CD14-positive monocyte (primary cell): Measurements from ENCODE around the gene OR52W1. TPM values are rescaled to one million over a fixed set of nuclear protein-coding genes. Genes with fewer than 3 reads are reported as not detected.

ENCODE experiments used
- DNase-seq, 3 donors: peaks; one replicate each; pipeline ENCODE4 v3.0.0-alpha.2; 2011 to 2022
- H2AFZ ChIP-seq: 2 replicates; pipeline ENCODE4 v1.6.0; 2012; ENCODE audit warnings: mild to moderate bottlenecking, low read depth, low read length, inconsistent platforms; ENCODE audit not compliant: insufficient read depth, poor library complexity, severe bottlenecking
- H3K27ac ChIP-seq, 2 donors: 1 replicate in 1 of 2; 2 replicates in 1 of 2; pipeline ENCODE4 v1.5.1; 2012 to 2013; ENCODE audit warnings: low read length in 2 of 2, control low read depth in 1 of 2, inconsistent platforms in 1 of 2, low read depth in 1 of 2, mild to moderate bottlenecking in 1 of 2
- H3K27me3 ChIP-seq, 2 donors: one replicate each; pipeline versions ENCODE4 v1.6.0 to v1.6.1; 2011 to 2013; ENCODE audit warnings: low read length in 2 of 2; ENCODE audit not compliant: control insufficient read depth in 2 of 2, insufficient read depth in 2 of 2
- H3K36me3 ChIP-seq, 2 donors: replicated peaks in 1 of 2; 1 replicate in 1 of 2; 2 replicates in 1 of 2; pipeline versions ENCODE4 v1.5.1 to v1.6.1; 2012 to 2013; ENCODE audit warnings: low read length in 2 of 2, control low read depth in 1 of 2, inconsistent platforms in 1 of 2, mild to moderate bottlenecking in 1 of 2; ENCODE audit not compliant: insufficient read depth in 2 of 2, control insufficient read depth in 1 of 2
- H3K4me1 ChIP-seq, 2 donors: 1 replicate in 1 of 2; 2 replicates in 1 of 2; pipeline versions ENCODE4 v1.5.1 to v1.6.1; 2012 to 2013; ENCODE audit warnings: low read length in 2 of 2, control low read depth in 1 of 2, inconsistent platforms in 1 of 2, mild to moderate bottlenecking in 1 of 2, moderate library complexity in 1 of 2; ENCODE audit not compliant: insufficient read depth in 2 of 2, control insufficient read depth in 1 of 2
- H3K4me2 ChIP-seq: replicated peaks from 2 replicates; pipeline ENCODE3; 2012; ENCODE audit warnings: low read length, moderate library complexity, mild to moderate bottlenecking; ENCODE audit not compliant: poor library complexity, severe bottlenecking; ENCODE audit errors: extremely low read depth
- H3K4me3 ChIP-seq, 3 experiments: fragments of 200-600 bp in 1 of 3; sonication (generic) in 1 of 3; replicated peaks in 1 of 3; 1 replicate in 2 of 3; 2 replicates in 1 of 3; pipeline ENCODE4 v1.5.1; 2011 to 2013; ENCODE audit warnings: low read length in 3 of 3, mild to moderate bottlenecking in 3 of 3, control low read depth in 2 of 3, low read depth in 2 of 3, inconsistent platforms in 1 of 3, moderate library complexity in 1 of 3
- H3K79me2 ChIP-seq: 2 replicates; pipeline ENCODE4 v1.6.0; 2012; ENCODE audit warnings: mild to moderate bottlenecking, control low read depth, inconsistent platforms, low read length, moderate library complexity; ENCODE audit not compliant: insufficient read depth
- H3K9ac ChIP-seq: 2 replicates; pipeline ENCODE4 v1.6.0; 2017; ENCODE audit warnings: low read length, mild to moderate bottlenecking; ENCODE audit not compliant: insufficient read depth, poor library complexity, severe bottlenecking
- H3K9me3 ChIP-seq, 2 donors: replicated peaks in 1 of 2; 1 replicate in 1 of 2; 2 replicates in 1 of 2; pipeline versions ENCODE4 v1.5.1 to v1.6.1; 2012 to 2013; ENCODE audit warnings: low read length in 2 of 2, control low read depth in 1 of 2; ENCODE audit not compliant: control insufficient read depth in 1 of 2, insufficient read depth in 1 of 2
- H4K20me1 ChIP-seq: 2 replicates; pipeline ENCODE4 v1.6.0; 2012; ENCODE audit warnings: mild to moderate bottlenecking, low read length, control low read depth, moderate library complexity; ENCODE audit not compliant: insufficient read depth
- H3K27ac Mint-ChIP-seq, 7 donors: one replicate each; pipeline ENCODE4 v1.8.0; 2020; ENCODE audit warnings: mild to moderate bottlenecking in 7 of 7, mixed read lengths in 7 of 7, moderate library complexity in 6 of 7, inconsistent platforms in 2 of 7
- H3K27me3 Mint-ChIP-seq, 3 donors: one replicate each; pipeline ENCODE4 v1.8.0; 2021 to 2022; ENCODE audit warnings: low read depth in 3 of 3, mild to moderate bottlenecking in 3 of 3, mixed read lengths in 3 of 3, moderate library complexity in 3 of 3, inconsistent platforms in 1 of 3
- H3K36me3 Mint-ChIP-seq, 2 donors: one replicate each; pipeline ENCODE4 v1.8.0; 2020; ENCODE audit warnings: mixed read lengths in 2 of 2, inconsistent platforms in 1 of 2, mild to moderate bottlenecking in 1 of 2
- H3K4me1 Mint-ChIP-seq: one replicate; pipeline ENCODE4 v1.8.0; 2020; ENCODE audit warnings: mild to moderate bottlenecking, mixed read lengths
- H3K4me3 Mint-ChIP-seq, 2 donors: one replicate each; pipeline ENCODE4 v1.8.0; 2020; ENCODE audit warnings: mild to moderate bottlenecking in 2 of 2, mixed read lengths in 2 of 2, moderate library complexity in 1 of 2
- H3K9me3 Mint-ChIP-seq, 7 donors: one replicate each; pipeline ENCODE4 v1.8.0; 2020 to 2022; ENCODE audit warnings: mixed read lengths in 7 of 7, mild to moderate bottlenecking in 6 of 7, moderate library complexity in 6 of 7, inconsistent platforms in 2 of 7
- WGBS: methylation state at CpG from one replicate; pipeline ENCODE4 v1.1.5; 2013; ENCODE audit warnings: missing lambda C conversion rate; ENCODE audit not compliant: insufficient coverage; 5-methylcytosine and 5-hydroxymethylcytosine counted together
- intact Hi-C, 2 donors: fragments of 100-400 bp; cut with micrococcal nuclease; formaldehyde crosslinking; loops; one replicate each; pipeline versions ENCODE4 v1.15.0 to v1.15.1; 2023
- polyA plus RNA-seq, 3 donors: library from polyadenylated mRNA; depleted of rRNA in 1 of 3; unstranded in 2 of 3; stranded (reverse) in 1 of 3; fragments of 300-500 nt in 2 of 3; fragments of >200 nt in 1 of 3; fragmentation: Illumina TruSeq in 2 of 3; gene quantifications; 1 replicate in 2 of 3; 2 replicates in 1 of 3; pipeline ENCODE4 v1.2.3, GENCODE V29; 2012 to 2021
- TF ChIP-seq, protein P1 (sequence below): fragments of 200-600 bp; IDR thresholded peaks from one replicate; pipeline ENCODE4 v1.8.0; 2022; ENCODE audit warnings: antibody characterized with exemption, mild to moderate bottlenecking

OR52W1 gene
- polyA plus RNA-seq, 3 donors: not detected

- 0% methylated on average over 1 of the region's 1 CpG for WGBS
- peak overlapping the region; percentile 100 for H3K27ac Mint-ChIP-seq
- peaks cover 19% of the 10 kb centered on the region for H3K79me2 ChIP-seq
- no peak overlapping the region for H2AFZ ChIP-seq
- H3K9me3 ChIP-seq: no peaks in the 10 kb centered on the region
- peak; percentile 81 to 97 (median 94) for DNase-seq
- TF ChIP-seq, protein P1, sequence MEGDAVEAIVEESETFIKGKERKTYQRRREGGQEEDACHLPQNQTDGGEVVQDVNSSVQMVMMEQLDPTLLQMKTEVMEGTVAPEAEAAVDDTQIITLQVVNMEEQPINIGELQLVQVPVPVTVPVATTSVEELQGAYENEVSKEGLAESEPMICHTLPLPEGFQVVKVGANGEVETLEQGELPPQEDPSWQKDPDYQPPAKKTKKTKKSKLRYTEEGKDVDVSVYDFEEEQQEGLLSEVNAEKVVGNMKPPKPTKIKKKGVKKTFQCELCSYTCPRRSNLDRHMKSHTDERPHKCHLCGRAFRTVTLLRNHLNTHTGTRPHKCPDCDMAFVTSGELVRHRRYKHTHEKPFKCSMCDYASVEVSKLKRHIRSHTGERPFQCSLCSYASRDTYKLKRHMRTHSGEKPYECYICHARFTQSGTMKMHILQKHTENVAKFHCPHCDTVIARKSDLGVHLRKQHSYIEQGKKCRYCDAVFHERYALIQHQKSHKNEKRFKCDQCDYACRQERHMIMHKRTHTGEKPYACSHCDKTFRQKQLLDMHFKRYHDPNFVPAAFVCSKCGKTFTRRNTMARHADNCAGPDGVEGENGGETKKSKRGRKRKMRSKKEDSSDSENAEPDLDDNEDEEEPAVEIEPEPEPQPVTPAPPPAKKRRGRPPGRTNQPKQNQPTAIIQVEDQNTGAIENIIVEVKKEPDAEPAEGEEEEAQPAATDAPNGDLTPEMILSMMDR: no peak
- peak overlapping the region; percentile 37 to 100 for H3K27ac ChIP-seq
- peak overlapping the region in 1 of 3 experiments; percentile 20 for H3K4me3 ChIP-seq
- H3K9me3 Mint-ChIP-seq: peaks cover 0 to 4% (median 2%) of the 10 kb centered on the region in 7 donors
- H3K4me1 ChIP-seq: peaks cover 63 to 76% of the 10 kb centered on the region in 2 donors
- no peaks in the 10 kb centered on the region for H3K27me3 ChIP-seq
- no peaks in the 10 kb centered on the region for H4K20me1 ChIP-seq
- H3K9ac ChIP-seq: no peak overlapping the region
- peak overlapping the region; percentile 28 for H3K4me2 ChIP-seq
- no peak overlapping the region for H3K4me3 Mint-ChIP-seq
- H3K36me3 Mint-ChIP-seq: peaks cover 61 to 62% of the 10 kb centered on the region in 2 donors
- peaks cover 0 to 2% (median 1%) of the 10 kb centered on the region in 3 donors for H3K27me3 Mint-ChIP-seq
- peaks cover 16 to 41% of the 10 kb centered on the region in 2 donors for H3K36me3 ChIP-seq
- peaks cover 70% of the 10 kb centered on the region for H3K4me1 Mint-ChIP-seq
- intact Hi-C loops: loop anchor here in 1 of 2 donors (5.0 kb wide), 1 partner anchor 77 kb away; no protein-coding TSS in a partner anchor
Measured at GRCh38 chr11:6204706-6205105, 5.7 kb downstream of the OR52W1 start.

DNA sequence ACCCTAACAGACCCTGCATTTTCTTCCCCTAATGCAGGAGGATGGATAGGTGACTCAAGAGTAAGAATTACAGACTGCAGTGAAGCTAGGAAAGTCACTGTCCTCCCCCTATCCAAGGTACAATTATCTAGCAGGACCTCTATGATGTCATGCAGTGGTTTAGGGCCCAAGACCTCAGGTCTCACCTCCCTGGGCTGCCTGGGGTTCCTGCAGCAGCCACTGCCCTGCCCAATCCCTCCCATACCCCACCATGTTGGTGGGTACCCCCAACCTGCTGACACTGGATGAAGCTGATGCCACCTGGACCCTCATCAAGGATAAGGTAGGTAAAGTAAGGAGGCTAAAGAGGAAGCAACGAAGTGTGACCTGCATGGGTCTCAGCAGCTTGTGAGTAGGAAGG lies 6.3 kb downstream of the OR52W1 start, which contains the start of gene C11orf42:
TSS of gene C11orf42 (plus strand) at position 192 of the 400 bp plus-strand sequence. CDS start at position 251, 59 bp downstream.
- no CpG with 5 or more reads among the region's 1 CpG for WGBS
- Histone ChIP-seq H3K79me2 (peaks cover 19% of the 10 kb centered on the region), H3K9ac (no peak within 1 kb of the TSS), H3K27me3 (no peaks in the 10 kb centered on the region), H3K36me3 (peaks cover 22 to 47% of the 10 kb centered on the region in 2 donors), H3K4me1 (peaks cover 56 to 69% of the 10 kb centered on the region in 2 donors), H3K4me3 (peak within 1 kb of the TSS in 1 of 3 experiments; percentile 20), H3K4me2 (peak within 1 kb of the TSS; percentile 28), H4K20me1 (no peaks in the 10 kb centered on the region), H3K27ac (peak within 1 kb of the TSS; percentile 67 to 100), H2AFZ (no peak within 1 kb of the TSS), H3K9me3 (no peaks in the 10 kb centered on the region)
- TF ChIP-seq, protein P1: no peak
- no peak within 1 kb of the TSS for H3K4me3 Mint-ChIP-seq
- peak within 1 kb of the TSS; percentile 100 for H3K27ac Mint-ChIP-seq
- H3K9me3 Mint-ChIP-seq: peaks cover 0 to 4% (median 2%) of the 10 kb centered on the region in 7 donors
- H3K4me1 Mint-ChIP-seq: peaks cover 64% of the 10 kb centered on the region
- intact Hi-C loops: no loop called here
- peak in 1 of 3 donors; percentile 25 for DNase-seq
- H3K27me3 Mint-ChIP-seq: peaks cover 0 to 2% (median under 1%) of the 10 kb centered on the region in 3 donors
- H3K36me3 Mint-ChIP-seq: peaks cover 55 to 65% of the 10 kb centered on the region in 2 donors
